ENCODE measurements around the gene KRT222. TPM values are rescaled to one million over a fixed set of nuclear protein-coding genes. Genes with fewer than 3 reads are reported as not detected.

The KRT222 gene
- polyA plus RNA-seq, 4 donors: 1.2 to 5.1 (median 2.9) TPM

DNA sequence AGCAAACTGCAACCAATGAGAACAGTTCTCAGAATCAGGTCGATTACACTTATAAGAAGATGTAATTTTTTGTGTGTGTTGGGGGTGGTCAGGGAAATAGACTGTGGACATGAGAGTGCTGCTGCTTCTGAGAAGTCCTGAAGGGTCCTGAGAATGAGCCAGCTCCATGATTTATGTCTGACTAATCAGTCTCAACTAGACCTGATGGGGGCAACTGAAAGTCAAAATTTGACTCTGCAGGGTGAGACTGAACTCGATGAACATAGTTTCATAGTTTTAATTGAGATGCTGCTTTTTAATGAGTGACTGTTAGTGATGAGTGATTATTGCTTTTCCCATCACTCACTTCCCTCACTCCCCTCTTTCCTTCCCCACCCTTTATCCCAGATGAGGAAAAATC is 54.6 kb downstream of the KRT222 start:
- FAIRE-seq (no peak), DNase-seq (no peak)
- Histone ChIP-seq H3K27ac (ENCODE audit: low read depth in 1 of 3, low read length in 2 of 3) (no peak overlapping the region), H3K36me3 (ENCODE audit: control insufficient read depth in 3 of 3, insufficient read depth in 2 of 3, low read depth in 1 of 3, low read length in 3 of 3) (no peaks in the 10 kb centered on the region), H3K4me1 (ENCODE audit: control insufficient read depth in 3 of 3, insufficient read depth in 2 of 3, low read depth in 1 of 3, low read length in 2 of 3) (peaks cover 0 to under 1% (median 0%) of the 10 kb centered on the region in 3 donors), H3K4me3 (ENCODE audit: low read depth in 1 of 3, low read length in 3 of 3) (no peak overlapping the region), H3K27me3 (ENCODE audit: control insufficient read depth in 3 of 3, insufficient read depth in 3 of 3, low read length in 3 of 3) (no peaks in the 10 kb centered on the region), H3K9me3 (ENCODE audit: control insufficient read depth in 2 of 2, insufficient read depth in 1 of 2, low read depth in 1 of 2, low read length in 1 of 2) (no peaks in the 10 kb centered on the region)
- 49 to 79% (median 66%) methylated on average over 2 of the region's 2 CpGs for WGBS, 3 donors

DNA sequence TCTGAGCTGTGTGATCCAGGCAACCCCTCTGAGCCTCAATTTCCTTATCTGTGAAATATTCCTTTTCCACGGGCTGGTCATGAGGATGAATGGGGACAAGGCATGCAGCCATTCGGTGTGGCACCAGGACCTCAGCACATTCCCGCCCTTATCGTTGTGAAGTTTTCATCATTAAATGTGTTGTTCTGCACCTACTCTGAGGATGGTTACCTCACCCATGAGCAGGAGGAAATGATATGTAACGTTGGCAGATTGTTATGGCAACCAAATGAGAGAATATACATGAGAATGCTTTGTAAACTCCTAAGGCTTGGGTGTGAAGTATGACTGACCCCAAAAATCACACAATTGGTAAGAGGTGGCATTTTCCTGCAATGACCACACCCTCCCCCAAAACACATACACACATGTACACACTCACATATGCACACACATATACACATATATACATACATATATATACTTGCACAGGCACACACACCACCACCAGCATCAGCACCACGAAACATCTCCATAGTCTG is 56.9 kb downstream of the KRT222 start:
- peak overlapping the region in 1 of 3 donors; percentile 28 for H3K27ac ChIP-seq (ENCODE audit: low read depth in 1 of 3, low read length in 2 of 3)
- no peaks in the 10 kb centered on the region for H3K27me3 ChIP-seq (ENCODE audit: control insufficient read depth in 3 of 3, insufficient read depth in 3 of 3, low read length in 3 of 3)
- H3K4me1 ChIP-seq (ENCODE audit: control insufficient read depth in 3 of 3, insufficient read depth in 2 of 3, low read depth in 1 of 3, low read length in 2 of 3): no peaks in the 10 kb centered on the region
- FAIRE-seq: no peak
- H3K4me3 ChIP-seq (ENCODE audit: low read depth in 1 of 3, low read length in 3 of 3): no peak overlapping the region
- no peaks in the 10 kb centered on the region for H3K36me3 ChIP-seq (ENCODE audit: control insufficient read depth in 3 of 3, insufficient read depth in 2 of 3, low read depth in 1 of 3, low read length in 3 of 3)
- WGBS, 3 donors: 77 to 84% (median 78%) methylated on average over 6 of the region's 6 CpGs
- DNase-seq: no peak
- H3K9me3 ChIP-seq (ENCODE audit: control insufficient read depth in 2 of 2, insufficient read depth in 1 of 2, low read depth in 1 of 2, low read length in 1 of 2): no peaks in the 10 kb centered on the region

DNA sequence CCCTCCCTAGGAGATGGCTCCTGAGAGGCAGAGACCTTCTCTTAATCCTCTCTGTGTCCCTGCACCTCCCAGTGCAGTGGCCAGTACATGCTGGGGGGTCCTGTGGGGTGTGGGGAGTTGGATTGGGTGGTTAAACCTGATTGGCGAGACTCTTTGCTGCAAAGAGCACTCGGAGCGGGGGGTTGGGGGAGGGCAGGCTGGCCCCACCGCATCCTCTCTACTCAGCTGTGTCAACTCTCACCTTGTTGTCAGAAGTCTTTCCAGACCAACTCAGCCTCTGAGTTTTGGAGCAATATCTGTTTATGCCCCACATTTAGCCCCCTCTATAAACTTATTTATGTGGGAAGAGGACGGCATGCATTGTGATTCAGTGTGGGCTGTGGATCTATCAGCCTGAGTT is 57.3 kb downstream of the KRT222 start:
- H3K27ac ChIP-seq (ENCODE audit: low read depth in 1 of 3, low read length in 2 of 3): peak overlapping the region in 1 of 3 donors; percentile 28
- FAIRE-seq: no peak
- WGBS, 3 donors: 83 to 88% (median 83%) methylated on average over 5 of the region's 5 CpGs

DNA sequence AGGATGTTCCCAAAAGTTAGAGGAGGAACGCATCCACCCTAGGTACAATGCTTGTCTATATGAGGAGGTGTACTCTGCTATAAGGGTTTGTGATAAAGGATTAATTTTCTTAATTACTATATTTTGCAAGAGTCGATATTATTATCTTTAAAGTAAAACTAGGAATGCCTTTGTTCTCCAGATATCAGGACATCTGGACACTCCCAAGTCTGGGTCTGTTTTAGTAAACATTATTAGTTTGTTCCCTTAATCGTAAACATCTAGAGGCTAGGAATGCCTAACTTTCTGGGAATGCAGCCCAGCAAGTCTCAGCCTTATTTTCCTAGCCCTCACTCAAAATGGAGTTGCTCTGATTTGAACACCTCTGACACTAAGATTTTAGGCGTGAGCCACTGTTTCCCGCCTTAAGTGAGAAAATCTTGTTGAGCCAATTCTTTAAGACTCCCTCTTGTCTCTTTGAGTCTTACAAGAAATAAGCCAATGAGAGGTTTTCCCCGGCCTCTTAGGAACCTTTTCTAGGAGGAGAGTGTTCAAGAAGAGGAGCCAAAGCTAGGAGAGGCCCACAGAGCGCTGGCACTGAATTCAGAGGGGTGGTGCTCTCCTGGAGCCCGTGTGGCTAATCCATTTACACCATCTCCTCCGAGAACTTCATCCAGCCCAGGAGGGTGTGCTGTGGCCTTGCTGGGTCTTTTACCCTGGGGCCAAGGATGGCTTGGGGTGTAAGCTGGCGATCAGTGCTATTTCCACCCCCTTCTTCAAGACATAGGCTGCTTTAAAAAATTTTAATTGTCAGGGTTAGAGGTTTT is 58.2 kb downstream of the KRT222 start:
- H3K27ac ChIP-seq (ENCODE audit: low read depth in 1 of 3, low read length in 2 of 3): peak overlapping the region in 1 of 3 donors; percentile 71
- DNase-seq (no peak), FAIRE-seq (no peak)

More for the DNA sequence above, 57.3 kb downstream of the KRT222 start:
- DNase-seq: no peak
- H3K4me1 ChIP-seq (ENCODE audit: control insufficient read depth in 3 of 3, insufficient read depth in 2 of 3, low read depth in 1 of 3, low read length in 2 of 3): no peaks in the 10 kb centered on the region
- no peaks in the 10 kb centered on the region for H3K9me3 ChIP-seq (ENCODE audit: control insufficient read depth in 2 of 2, insufficient read depth in 1 of 2, low read depth in 1 of 2, low read length in 1 of 2)
- no peaks in the 10 kb centered on the region for H3K36me3 ChIP-seq (ENCODE audit: control insufficient read depth in 3 of 3, insufficient read depth in 2 of 3, low read depth in 1 of 3, low read length in 3 of 3)
- H3K4me3 ChIP-seq (ENCODE audit: low read depth in 1 of 3, low read length in 3 of 3): no peak overlapping the region
- H3K27me3 ChIP-seq (ENCODE audit: control insufficient read depth in 3 of 3, insufficient read depth in 3 of 3, low read length in 3 of 3): no peaks in the 10 kb centered on the region

DNA sequence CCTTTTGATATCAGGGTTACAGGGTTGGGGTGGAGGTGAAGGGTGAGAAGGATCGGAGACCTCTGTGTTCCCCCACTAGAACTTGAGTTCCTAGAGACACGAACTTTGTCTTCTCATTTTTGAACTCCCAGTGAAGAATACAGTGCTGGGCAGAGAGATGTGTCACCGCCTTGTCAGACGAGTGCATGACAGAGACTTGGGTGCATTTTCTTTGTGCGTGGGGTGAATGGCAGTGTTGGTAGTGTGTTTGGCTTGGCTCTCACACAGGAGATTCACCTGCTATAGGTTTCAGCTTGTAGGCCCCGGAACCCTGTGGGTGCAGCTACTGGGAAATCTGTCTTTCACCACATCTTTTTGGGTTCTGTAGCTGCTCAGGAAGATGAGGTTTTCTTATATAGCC is 59.7 kb downstream of the KRT222 start:
- H3K9me3 ChIP-seq (ENCODE audit: control insufficient read depth in 2 of 2, insufficient read depth in 1 of 2, low read depth in 1 of 2, low read length in 1 of 2): no peaks in the 10 kb centered on the region
- no peaks in the 10 kb centered on the region for H3K36me3 ChIP-seq (ENCODE audit: control insufficient read depth in 3 of 3, insufficient read depth in 2 of 3, low read depth in 1 of 3, low read length in 3 of 3)
- DNase-seq (no peak), FAIRE-seq (no peak)
- H3K4me3 ChIP-seq (ENCODE audit: low read depth in 1 of 3, low read length in 3 of 3): no peak overlapping the region
- H3K27ac ChIP-seq (ENCODE audit: low read depth in 1 of 3, low read length in 2 of 3): peak overlapping the region in 1 of 3 donors; percentile 18
- no peaks in the 10 kb centered on the region for H3K4me1 ChIP-seq (ENCODE audit: control insufficient read depth in 3 of 3, insufficient read depth in 2 of 3, low read depth in 1 of 3, low read length in 2 of 3)
- 82 to 89% (median 87%) methylated on average over 6 of the region's 6 CpGs for WGBS, 3 donors
- H3K27me3 ChIP-seq (ENCODE audit: control insufficient read depth in 3 of 3, insufficient read depth in 3 of 3, low read length in 3 of 3): no peaks in the 10 kb centered on the region

More for the DNA sequence above, 58.2 kb downstream of the KRT222 start:
- H3K4me3 ChIP-seq (ENCODE audit: low read depth in 1 of 3, low read length in 3 of 3): no peak overlapping the region
- WGBS, 3 donors: 60 to 71% (median 67%) methylated on average over 10 of the region's 10 CpGs
- H3K27me3 ChIP-seq (ENCODE audit: control insufficient read depth in 3 of 3, insufficient read depth in 3 of 3, low read length in 3 of 3): no peaks in the 10 kb centered on the region
- H3K9me3 ChIP-seq (ENCODE audit: control insufficient read depth in 2 of 2, insufficient read depth in 1 of 2, low read depth in 1 of 2, low read length in 1 of 2): no peaks in the 10 kb centered on the region
- H3K4me1 ChIP-seq (ENCODE audit: control insufficient read depth in 3 of 3, insufficient read depth in 2 of 3, low read depth in 1 of 3, low read length in 2 of 3): no peaks in the 10 kb centered on the region
- no peaks in the 10 kb centered on the region for H3K36me3 ChIP-seq (ENCODE audit: control insufficient read depth in 3 of 3, insufficient read depth in 2 of 3, low read depth in 1 of 3, low read length in 3 of 3)

Other genes starting within 250 kb of the KRT222 start
- gene TOP2A, start 247.3 kb downstream of the KRT222 start, polyA plus RNA-seq: 10 to 100 TPM in 2 of 4 donors, 1 to 10 TPM in 2; 1.1 to 69.9 (median 20.3) TPM
- 100 to 1,000 TPM in 1 of 4 donors, 10 to 100 TPM in 3; 19.2 to 282 (median 40.1) TPM for gene IGFBP4, start 221.7 kb downstream of the KRT222 start, polyA plus RNA-seq
- gene TNS4, start 163.6 kb downstream of the KRT222 start, polyA plus RNA-seq: 1 to 10 TPM in 1 of 4 donors, not detected in 3; 3.0 TPM
- 1 to 10 TPM in 1 of 4 donors, under 1 TPM in 1, not detected in 2; 0.92 to 1.7 TPM for gene CCR7, start 99.7 kb downstream of the KRT222 start, polyA plus RNA-seq
- gene SMARCE1, start 17.4 kb downstream of the KRT222 start, polyA plus RNA-seq: 100 to 1,000 TPM in 1 of 4 donors, 10 to 100 TPM in 3; 75.4 to 116 (median 85.5) TPM
- under 1 TPM in 1 of 4 donors, not detected in 3; 0.48 TPM for gene KRT24, start 38.6 kb upstream of the KRT222 start, polyA plus RNA-seq
- under 1 TPM in 1 of 4 donors, not detected in 3; 0.04 TPM for gene KRT25, start 90.2 kb upstream of the KRT222 start, polyA plus RNA-seq
- gene KRT26, start 107.0 kb upstream of the KRT222 start, polyA plus RNA-seq: not detected
- under 1 TPM in 1 of 4 donors, not detected in 3; 0.03 TPM for gene KRT27, start 117.4 kb upstream of the KRT222 start, polyA plus RNA-seq
- gene KRT28, start 134.8 kb upstream of the KRT222 start, polyA plus RNA-seq: not detected
- gene KRT10, start 157.4 kb upstream of the KRT222 start, polyA plus RNA-seq: 10 to 100 TPM; 18.7 to 51.3 (median 36.8) TPM
- 1 to 10 TPM in 2 of 4 donors, under 1 TPM in 2; 0.28 to 9.2 (median 3.1) TPM for gene KRT12, start 202.0 kb upstream of the KRT222 start, polyA plus RNA-seq
- gene KRT20, start 220.1 kb upstream of the KRT222 start, polyA plus RNA-seq: 1,000 to 10,000 TPM in 1 of 4 donors, 100 to 1,000 TPM in 2, 10 to 100 TPM in 1; 66.8 to 1,534 (median 545) TPM